Measurements from ENCODE around the gene SLC24A4. TPM values are rescaled to one million over a fixed set of nuclear protein-coding genes. Genes with fewer than 3 reads are reported as not detected.

SLC24A4 gene
- total and polyA plus RNA-seq, 10 donors, result 0.29 to 8.9 (median 4.2) TPM

DNA sequence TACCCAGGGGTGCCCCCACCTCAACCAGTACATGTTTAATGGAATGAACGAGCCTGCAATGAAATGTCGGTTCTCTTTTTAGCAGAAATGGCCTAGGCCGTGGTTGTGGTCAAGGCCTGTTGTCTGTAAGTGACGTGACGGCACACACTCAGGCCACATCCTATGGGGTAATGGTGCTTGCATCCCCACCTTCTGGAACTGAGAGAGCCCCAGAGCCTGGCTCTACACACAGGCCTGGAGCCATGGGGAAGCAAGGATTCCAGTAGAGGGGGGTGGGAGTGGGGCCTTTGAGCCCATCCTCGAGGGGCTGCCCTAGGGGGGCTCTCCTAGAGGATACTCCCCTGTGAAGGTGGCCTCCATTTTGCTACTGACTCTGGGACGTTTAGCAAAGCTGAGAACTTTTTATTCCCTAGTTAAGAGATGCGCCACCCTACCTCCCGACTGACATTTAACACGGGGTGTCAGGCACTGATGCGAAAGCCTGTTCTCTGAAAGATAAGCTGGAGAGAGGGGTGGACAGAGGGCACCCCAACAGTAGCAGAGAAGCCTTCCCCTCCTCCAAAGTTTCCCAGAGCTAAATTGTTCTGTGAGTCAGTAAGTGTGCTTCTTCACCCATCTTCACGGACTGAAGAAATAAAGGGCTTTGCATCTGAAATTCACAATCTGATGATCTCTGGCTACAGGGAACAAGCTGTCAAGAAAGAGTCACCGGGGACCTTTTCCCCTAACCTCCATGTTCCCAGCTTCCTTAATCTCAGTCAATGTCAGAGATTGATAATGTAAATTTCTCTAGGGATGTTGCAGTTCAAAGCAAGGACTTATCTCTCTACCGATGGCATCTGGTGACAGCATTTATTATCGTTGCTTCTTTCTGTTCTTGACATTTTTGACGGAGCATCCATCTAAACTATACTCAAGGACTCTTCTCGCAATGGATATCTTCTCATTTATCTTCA is 197.4 kb downstream of the SLC24A4 start:
- DNase-seq, result peak; percentile 83
- Histone ChIP-seq H3K4me3 (peak overlapping the region in 1 of 8 donors; percentile 30), H3K36me3 (peaks cover 0 to 10% (median 0%) of the 10 kb centered on the region in 6 donors), H3K4me1 (peaks cover 19 to 99% (median 68%) of the 10 kb centered on the region in 6 donors), H3K27ac (peak overlapping the region in 7 of 8 donors; percentile 62 to 97 (median 79)), H3K9me3 (no peaks in the 10 kb centered on the region), H3K27me3 (replicated peaks in 1 of 7) (no peaks in the 10 kb centered on the region)
- WGBS, 5 donors, result 72 to 83% (median 77%) methylated on average over 15 to 17 of the region's 17 CpGs
- intact Hi-C loops (cut with DNase I; ENCODE audit: low total_unique reads), result no loop called here
- TF ChIP-seq POLR2A (IDR thresholded peaks at IDR 0.05) (no peak), POLR2AphosphoS5 (IDR thresholded peaks at IDR 0.05) (peak in 1 of 3 donors; percentile 69)
- TF ChIP-seq, protein P1, sequence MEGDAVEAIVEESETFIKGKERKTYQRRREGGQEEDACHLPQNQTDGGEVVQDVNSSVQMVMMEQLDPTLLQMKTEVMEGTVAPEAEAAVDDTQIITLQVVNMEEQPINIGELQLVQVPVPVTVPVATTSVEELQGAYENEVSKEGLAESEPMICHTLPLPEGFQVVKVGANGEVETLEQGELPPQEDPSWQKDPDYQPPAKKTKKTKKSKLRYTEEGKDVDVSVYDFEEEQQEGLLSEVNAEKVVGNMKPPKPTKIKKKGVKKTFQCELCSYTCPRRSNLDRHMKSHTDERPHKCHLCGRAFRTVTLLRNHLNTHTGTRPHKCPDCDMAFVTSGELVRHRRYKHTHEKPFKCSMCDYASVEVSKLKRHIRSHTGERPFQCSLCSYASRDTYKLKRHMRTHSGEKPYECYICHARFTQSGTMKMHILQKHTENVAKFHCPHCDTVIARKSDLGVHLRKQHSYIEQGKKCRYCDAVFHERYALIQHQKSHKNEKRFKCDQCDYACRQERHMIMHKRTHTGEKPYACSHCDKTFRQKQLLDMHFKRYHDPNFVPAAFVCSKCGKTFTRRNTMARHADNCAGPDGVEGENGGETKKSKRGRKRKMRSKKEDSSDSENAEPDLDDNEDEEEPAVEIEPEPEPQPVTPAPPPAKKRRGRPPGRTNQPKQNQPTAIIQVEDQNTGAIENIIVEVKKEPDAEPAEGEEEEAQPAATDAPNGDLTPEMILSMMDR (IDR thresholded peaks at IDR 0.05 in 8 of 11, conservative IDR thresholded peaks at IDR 0.05 in 3 of 11), result no peak

DNA sequence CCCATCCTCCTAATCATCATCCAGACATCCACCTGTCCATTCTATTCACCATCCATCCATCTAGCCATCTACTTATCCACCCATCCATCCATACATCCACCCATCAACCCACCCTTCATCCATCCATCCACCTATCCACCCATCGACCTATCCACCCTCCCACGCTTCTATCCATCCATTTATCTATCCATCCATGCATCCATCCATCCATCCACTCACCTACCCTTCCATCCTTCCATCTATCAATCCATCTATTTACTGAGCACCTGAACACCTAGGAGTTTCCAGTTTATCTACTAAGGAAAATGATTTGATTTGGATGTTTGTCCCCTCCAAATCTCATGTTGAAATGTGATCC is 198.1 kb downstream of the SLC24A4 start:
- Histone ChIP-seq H3K4me3 (no peak overlapping the region), H3K9me3 (no peaks in the 10 kb centered on the region), H3K36me3 (peaks cover 0 to 10% (median 0%) of the 10 kb centered on the region in 6 donors), H3K4me1 (peaks cover 15 to 99% (median 65%) of the 10 kb centered on the region in 6 donors), H3K27me3 (replicated peaks in 1 of 7) (no peaks in the 10 kb centered on the region), H3K27ac (peak overlapping the region in 3 of 8 donors; percentile 11 to 96 (median 93))
- no peak for DNase-seq
- WGBS, 5 donors, result 85 to 94% (median 90%) methylated on average over 2 of the region's 2 CpGs
- intact Hi-C loops (cut with DNase I; ENCODE audit: low total_unique reads), result no loop called here
- TF ChIP-seq, protein P1 (IDR thresholded peaks at IDR 0.05 in 8 of 11, conservative IDR thresholded peaks at IDR 0.05 in 3 of 11), result no peak
- TF ChIP-seq POLR2A (IDR thresholded peaks at IDR 0.05) (no peak), POLR2AphosphoS5 (IDR thresholded peaks at IDR 0.05) (no peak)

DNA sequence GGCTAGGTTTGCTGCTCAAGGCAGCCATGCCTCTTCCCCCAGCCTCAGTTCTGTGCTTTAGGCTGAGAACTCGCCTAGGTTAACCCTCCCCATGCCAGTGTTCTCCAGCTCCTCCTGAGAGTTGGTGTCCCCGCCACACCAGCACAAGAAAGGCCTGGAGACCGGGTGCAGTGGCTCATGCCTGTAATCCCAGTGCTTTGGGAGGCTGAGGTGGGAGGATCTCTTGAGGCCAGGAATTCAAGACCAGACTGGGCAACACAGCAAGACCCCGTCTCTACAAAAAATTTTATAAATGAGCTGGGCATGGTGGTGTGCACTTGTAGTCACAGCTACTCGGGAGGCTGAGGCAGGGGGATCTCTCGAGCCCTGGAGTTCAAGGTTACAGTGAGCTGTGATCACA is 200.8 kb downstream of the SLC24A4 start:
- WGBS, 5 donors, result 87 to 95% (median 91%) methylated on average over 6 of the region's 6 CpGs
- Histone ChIP-seq H3K27ac (peak overlapping the region in 3 of 8 donors; percentile 38 to 76 (median 68)), H3K4me3 (no peak overlapping the region), H3K27me3 (replicated peaks in 1 of 7) (no peaks in the 10 kb centered on the region), H3K4me1 (peaks cover 9 to 98% (median 49%) of the 10 kb centered on the region in 6 donors), H3K36me3 (peaks cover 0 to 5% (median 0%) of the 10 kb centered on the region in 6 donors), H3K9me3 (no peaks in the 10 kb centered on the region)
- no peak for DNase-seq
- TF ChIP-seq POLR2A (IDR thresholded peaks at IDR 0.05), result no peak
- TF ChIP-seq POLR2AphosphoS5 (IDR thresholded peaks at IDR 0.05), result no peak
- TF ChIP-seq, protein P1 (IDR thresholded peaks at IDR 0.05 in 8 of 11, conservative IDR thresholded peaks at IDR 0.05 in 3 of 11), result no peak
- intact Hi-C loops (cut with DNase I; ENCODE audit: low total_unique reads), result no loop called here

DNA sequence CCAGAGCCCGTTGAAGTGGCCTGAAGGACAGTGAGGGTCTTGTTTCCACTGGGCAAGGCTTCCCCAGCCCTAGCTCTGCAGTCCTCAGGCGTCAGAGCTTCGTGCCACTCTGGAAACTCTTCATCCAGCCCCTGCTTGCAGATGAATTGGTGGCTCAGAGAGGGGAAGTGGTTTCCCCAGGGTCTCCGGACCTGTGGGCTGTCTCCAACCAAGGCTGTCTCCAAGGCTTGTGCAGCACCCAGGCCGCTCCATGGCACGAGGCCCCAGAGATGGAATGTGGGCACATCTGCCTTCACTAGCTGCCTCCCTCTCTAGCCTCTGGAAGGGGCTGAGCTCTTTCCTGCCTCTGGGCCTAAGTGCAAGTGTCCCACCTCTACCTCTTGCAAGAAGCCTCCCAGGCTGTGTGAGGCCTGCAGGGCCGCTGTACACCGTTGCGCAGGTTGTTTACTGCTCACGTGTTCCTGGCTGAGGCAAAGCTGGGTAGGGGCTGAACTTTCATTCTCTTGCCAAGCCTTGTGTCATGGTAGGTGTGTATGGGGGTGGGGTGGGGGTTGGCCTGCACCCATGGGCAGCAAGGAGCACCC is 201.7 kb downstream of the SLC24A4 start:
- Histone ChIP-seq H3K36me3 (peaks cover 0 to 5% (median 0%) of the 10 kb centered on the region in 6 donors), H3K27me3 (replicated peaks in 1 of 7) (no peaks in the 10 kb centered on the region), H3K4me1 (peaks cover 9 to 98% (median 42%) of the 10 kb centered on the region in 6 donors), H3K9me3 (no peaks in the 10 kb centered on the region), H3K4me3 (no peak overlapping the region), H3K27ac (peak overlapping the region in 5 of 8 donors; percentile 15 to 76 (median 43))
- no peak for DNase-seq
- TF ChIP-seq POLR2A (IDR thresholded peaks at IDR 0.05), result no peak
- no peak for TF ChIP-seq POLR2AphosphoS5 (IDR thresholded peaks at IDR 0.05)
- TF ChIP-seq, protein P1 (IDR thresholded peaks at IDR 0.05 in 8 of 11, conservative IDR thresholded peaks at IDR 0.05 in 3 of 11), result no peak
- intact Hi-C loops (cut with DNase I; ENCODE audit: low total_unique reads), result no loop called here
- 40 to 76% (median 50%) methylated on average over 6 to 10 of the region's 10 CpGs for WGBS, 5 donors

Measured in spleen (tissue), 11 donors.